K562 (cell line): ENCODE results near the gene C9orf50. TPM values are rescaled to one million over a fixed set of nuclear protein-coding genes. Genes with fewer than 3 reads are reported as not detected.
A peak's percentile ranks its signal among the peaks of the same experiment; 100 is the strongest.

Experiments used
- ARID2 ChIP-seq: fragments of 450-650 bp; IDR thresholded peaks from 2 replicates; pipeline ENCODE4 v1.6.1; 2017; ENCODE audit warnings: antibody characterized with exemption, mild to moderate bottlenecking
- ARNT ChIP-seq, 2 experiments: fragments of 450-650 bp; IDR thresholded peaks; 2 replicates each; pipeline ENCODE4 v1.6.1; 2016; ENCODE audit warnings: mild to moderate bottlenecking in 1 of 2
- C11orf30 ChIP-seq: fragments of 450-650 bp; IDR thresholded peaks from 2 replicates; pipeline ENCODE4 v1.6.1; 2016; ENCODE audit warnings: low read depth, mild to moderate bottlenecking
- CBFB ChIP-seq: sonication (generic); formaldehyde crosslinking; IDR thresholded peaks from 2 replicates; pipeline ENCODE4 v1.4.0; 2020; ENCODE audit warnings: mild to moderate bottlenecking, missing genetic modification reagents
- CHD4 ChIP-seq: fragments of 200-600 bp; sonication (generic); IDR thresholded peaks from 3 replicates; pipeline ENCODE4 v1.6.1; 2012; ENCODE audit warnings: low read depth, mild to moderate bottlenecking, mixed read lengths, low read length, inconsistent platforms; ENCODE audit not compliant: insufficient read depth, insufficient replicate concordance, poor library complexity, severe bottlenecking
- ERF ChIP-seq: fragments of 450-650 bp; formaldehyde crosslinking; IDR thresholded peaks from 2 replicates; pipeline ENCODE4 v1.4.0; 2020; ENCODE audit warnings: mild to moderate bottlenecking, mixed read lengths
- HDAC6 ChIP-seq: IDR thresholded peaks from 2 replicates; pipeline ENCODE4 v1.6.1; 2012; ENCODE audit warnings: low read depth, mild to moderate bottlenecking, control low read depth, inconsistent platforms, low read length, moderate library complexity
- KLF16 ChIP-seq: IDR thresholded peaks from 2 replicates; pipeline ENCODE4 v1.6.1; 2016; ENCODE audit warnings: antibody characterized with exemption
- MTF1 ChIP-seq: fragments of 250-450 bp; sonication (Bioruptor Pico); IDR thresholded peaks from 2 replicates; pipeline ENCODE4 v1.9.0; 2021; ENCODE audit warnings: moderate library complexity, mild to moderate bottlenecking, inconsistent platforms, borderline replicate concordance
- NCOR1 ChIP-seq: fragments of 450-650 bp; IDR thresholded peaks from 2 replicates; pipeline ENCODE4 v1.6.1; 2016; ENCODE audit warnings: mild to moderate bottlenecking, moderate library complexity
- NONO ChIP-seq, 2 experiments: fragments of 200-400 bp in 1 of 2; fragments of 450-650 bp in 1 of 2; formaldehyde crosslinking in 1 of 2; IDR thresholded peaks; 2 replicates each; pipeline ENCODE4 v1.6.1; 2017; ENCODE audit warnings: low read depth in 2 of 2, mild to moderate bottlenecking in 2 of 2, moderate library complexity in 2 of 2, low read length in 1 of 2
- NR2C2 ChIP-seq, 2 experiments: fragments of 200-800 bp in 1 of 2; sonication (Bioruptor generic) in 1 of 2; sonication (generic) in 1 of 2; formaldehyde crosslinking in 1 of 2; IDR thresholded peaks; 2 replicates each; pipeline versions ENCODE4 v1.6.1 to v1.8.0; 2016 to 2022; ENCODE audit warnings: mild to moderate bottlenecking in 1 of 2, missing compliant biosample characterization in 1 of 2, missing genetic modification characterization in 1 of 2, missing genetic modification reagents in 1 of 2
- PCBP2 ChIP-seq: fragments of 200-400 bp; formaldehyde crosslinking; IDR thresholded peaks from 2 replicates; pipeline ENCODE4 v1.6.1; 2018; ENCODE audit warnings: low read length, low read depth, mild to moderate bottlenecking, moderate library complexity; ENCODE audit not compliant: poor library complexity, severe bottlenecking
- POLR2AphosphoS2 ChIP-seq: IDR thresholded peaks from 2 replicates; pipeline ENCODE4 v1.6.1; 2012; ENCODE audit warnings: low read length, improper control_type of control experiment
- RBM15 ChIP-seq: fragments of 200-400 bp; formaldehyde crosslinking; IDR thresholded peaks from 2 replicates; pipeline ENCODE4 v1.6.1; 2018; ENCODE audit warnings: mild to moderate bottlenecking, low read length, moderate library complexity; ENCODE audit not compliant: insufficient read depth
- SAP30 ChIP-seq: fragments of 200-600 bp; sonication (generic); IDR thresholded peaks from 2 replicates; pipeline ENCODE4 v1.6.1; 2012; ENCODE audit warnings: borderline replicate concordance, low read depth, mild to moderate bottlenecking, moderate library complexity, low read length, control low read depth, inconsistent platforms; ENCODE audit not compliant: insufficient read depth, poor library complexity, severe bottlenecking
- SMARCA4 ChIP-seq: fragments of 450-650 bp; IDR thresholded peaks from 2 replicates; pipeline ENCODE4 v1.6.1; 2016
- SMARCA5 ChIP-seq: fragments of 450-650 bp; IDR thresholded peaks from 2 replicates; pipeline ENCODE4 v1.6.1; 2016
- XRCC5 ChIP-seq: fragments of 200-400 bp; formaldehyde crosslinking; IDR thresholded peaks from 2 replicates; pipeline ENCODE4 v1.6.1; 2017; ENCODE audit warnings: low read depth, mild to moderate bottlenecking, low read length
- ZBTB8A ChIP-seq: fragments of 450-650 bp; IDR thresholded peaks from 2 replicates; pipeline ENCODE4 v1.6.1; 2018; ENCODE audit warnings: mild to moderate bottlenecking, moderate library complexity; ENCODE audit not compliant: partially characterized antibody
- ZFP36 ChIP-seq: fragments of 150-350 bp; IDR thresholded peaks from 2 replicates; pipeline ENCODE4 v1.6.1; 2018; ENCODE audit warnings: low read length, low read depth; ENCODE audit not compliant: partially characterized antibody
- ZNF408 ChIP-seq: fragments of 250-450 bp; sonication (Bioruptor Pico); IDR thresholded peaks from 2 replicates; pipeline ENCODE4 v1.4.0; 2020; ENCODE audit warnings: low read depth, mild to moderate bottlenecking, moderate library complexity
- polyA plus RNA-seq, 8 experiments: library from polyadenylated mRNA; depleted of rRNA in 4 of 8; stranded (reverse) in 5 of 8; unstranded in 3 of 8; fragments of >200 nt; fragmentation: Nextera tagmentation in 2 of 8; fragmentation: Illumina TruSeq in 1 of 8; extraction: Ambion mirVana in 2 of 8; extraction: Trizol in 1 of 8; gene quantifications; 2 replicates each; pipeline versions ENCODE4 v1.2.1 to v1.2.3, GENCODE V29; 2011 to 2014; ENCODE audit warnings: inconsistent platforms in 1 of 8, missing spikeins in 1 of 8
- total RNA-seq, 7 experiments: library from RNA; depleted of rRNA in 6 of 7; stranded (reverse); fragments of >200 nt in 6 of 7; fragmentation: Illumina TruSeq in 2 of 7; extraction: Trizol in 2 of 7; gene quantifications; 2 replicates each; pipeline versions ENCODE4 v1.2.1 to v1.2.3, GENCODE V29; 2011 to 2021; ENCODE audit warnings: low replicate concordance in 1 of 7
- TF ChIP-seq, protein P1 (sequence below): sonication (generic); IDR thresholded peaks from 2 replicates; pipeline ENCODE4 v1.6.1; 2016
- TF ChIP-seq, protein P2 (sequence below): fragments of 200-800 bp; sonication (Bioruptor generic); IDR thresholded peaks from 2 replicates; pipeline ENCODE4 v1.6.1; 2017; ENCODE audit warnings: missing genetic modification characterization, missing compliant biosample characterization
- TF ChIP-seq, protein P3 (sequence below): fragments of 450-650 bp; IDR thresholded peaks from 2 replicates; pipeline ENCODE4 v1.6.1; 2016; ENCODE audit warnings: missing biosample characterization, missing genetic modification characterization

C9orf50 gene
- total and polyA plus RNA-seq, 9 of the 15 experiments (the other 6 are each of a cell fraction or from before 2014, with no cell fraction given), result not detected

DNA sequence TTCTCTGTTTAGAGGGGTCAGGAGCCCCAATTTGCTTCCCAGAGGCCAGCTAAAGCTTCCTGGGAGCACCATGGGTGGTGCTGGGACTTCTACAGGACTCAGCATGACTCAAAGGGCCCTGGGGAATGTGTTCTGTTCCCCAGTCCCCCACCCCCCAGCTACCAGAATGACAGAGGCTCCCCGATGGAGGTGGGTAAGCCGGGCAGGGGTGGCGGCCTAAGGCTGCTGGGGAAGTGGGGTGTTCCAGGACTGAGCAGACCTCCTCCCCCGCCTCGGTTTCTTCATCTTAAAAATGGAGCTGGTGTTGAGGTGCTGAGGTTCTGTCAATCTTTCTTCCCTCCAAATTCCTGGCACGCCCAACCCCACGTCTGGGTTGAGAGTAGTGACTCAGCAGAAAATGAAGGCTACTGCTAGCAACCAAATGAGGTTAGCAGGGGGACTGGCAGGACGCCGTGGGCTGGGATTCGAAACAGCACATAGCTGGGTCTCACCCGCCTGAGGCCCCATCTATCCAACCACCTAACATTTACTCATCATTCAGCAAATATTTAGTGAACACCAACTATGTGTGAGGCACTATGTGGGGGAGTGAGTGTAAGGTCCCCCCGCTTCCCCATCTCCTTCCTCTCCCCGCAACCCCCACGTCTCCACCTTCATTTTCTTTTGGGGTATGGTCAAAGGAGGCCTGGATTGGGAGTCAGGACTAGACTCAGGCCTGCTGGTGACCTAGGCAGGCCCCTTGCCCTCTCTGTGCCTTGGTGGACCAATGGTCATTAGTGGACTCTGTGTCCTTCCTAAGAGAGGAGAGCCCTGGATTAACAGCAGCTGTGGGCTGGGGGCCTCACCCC is 50.2 kb downstream of the C9orf50 start (continued):
- TF ChIP-seq SAP30 (no peak), KLF16 (no peak), ARID2 (no peak), RBM15 (no peak), NONO (IDR thresholded peaks at IDR 0.05; ENCODE audit: low read depth in 2 of 2, low read length in 1 of 2) (0 out of 4 replicates have a peak, but pooled peaks of 1 of the 2 experiments have one; percentile 5), NR2C2 (CRISPR knock-in tag; IDR thresholded peaks at IDR 0.05) (no peak), NR2C2 (tag; IDR thresholded peaks at IDR 0.05) (peak; percentile 42), ARNT (IDR thresholded peaks at IDR 0.05) (no peak), ZFP36 (peak; percentile 52), ZNF408 (CRISPR knock-in tag) (no peak), NCOR1 (peak; percentile 26; the same call in 1 of the 2 replicates), PCBP2 (no peak), XRCC5 (no peak), CBFB (CRISPR knock-in tag) (no peak), C11orf30 (peak; percentile 98), POLR2AphosphoS2 (no peak), MTF1 (CRISPR knock-in tag) (no peak), HDAC6 (no peak), ZBTB8A (no peak), CHD4 (no peak), ERF (CRISPR knock-in tag) (peak; percentile 21; the same call in 1 of the 2 replicates), SMARCA5 (no peak), SMARCA4 (peak; percentile 82)
- TF ChIP-seq, protein P1, sequence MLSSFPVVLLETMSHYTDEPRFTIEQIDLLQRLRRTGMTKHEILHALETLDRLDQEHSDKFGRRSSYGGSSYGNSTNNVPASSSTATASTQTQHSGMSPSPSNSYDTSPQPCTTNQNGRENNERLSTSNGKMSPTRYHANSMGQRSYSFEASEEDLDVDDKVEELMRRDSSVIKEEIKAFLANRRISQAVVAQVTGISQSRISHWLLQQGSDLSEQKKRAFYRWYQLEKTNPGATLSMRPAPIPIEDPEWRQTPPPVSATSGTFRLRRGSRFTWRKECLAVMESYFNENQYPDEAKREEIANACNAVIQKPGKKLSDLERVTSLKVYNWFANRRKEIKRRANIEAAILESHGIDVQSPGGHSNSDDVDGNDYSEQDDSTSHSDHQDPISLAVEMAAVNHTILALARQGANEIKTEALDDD, result peak; percentile 57; the same call in 1 of the 2 replicates
- TF ChIP-seq, protein P2, sequence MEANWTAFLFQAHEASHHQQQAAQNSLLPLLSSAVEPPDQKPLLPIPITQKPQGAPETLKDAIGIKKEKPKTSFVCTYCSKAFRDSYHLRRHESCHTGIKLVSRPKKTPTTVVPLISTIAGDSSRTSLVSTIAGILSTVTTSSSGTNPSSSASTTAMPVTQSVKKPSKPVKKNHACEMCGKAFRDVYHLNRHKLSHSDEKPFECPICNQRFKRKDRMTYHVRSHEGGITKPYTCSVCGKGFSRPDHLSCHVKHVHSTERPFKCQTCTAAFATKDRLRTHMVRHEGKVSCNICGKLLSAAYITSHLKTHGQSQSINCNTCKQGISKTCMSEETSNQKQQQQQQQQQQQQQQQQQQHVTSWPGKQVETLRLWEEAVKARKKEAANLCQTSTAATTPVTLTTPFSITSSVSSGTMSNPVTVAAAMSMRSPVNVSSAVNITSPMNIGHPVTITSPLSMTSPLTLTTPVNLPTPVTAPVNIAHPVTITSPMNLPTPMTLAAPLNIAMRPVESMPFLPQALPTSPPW (CRISPR knock-in tag), result peak; percentile 51
- TF ChIP-seq, protein P3, sequence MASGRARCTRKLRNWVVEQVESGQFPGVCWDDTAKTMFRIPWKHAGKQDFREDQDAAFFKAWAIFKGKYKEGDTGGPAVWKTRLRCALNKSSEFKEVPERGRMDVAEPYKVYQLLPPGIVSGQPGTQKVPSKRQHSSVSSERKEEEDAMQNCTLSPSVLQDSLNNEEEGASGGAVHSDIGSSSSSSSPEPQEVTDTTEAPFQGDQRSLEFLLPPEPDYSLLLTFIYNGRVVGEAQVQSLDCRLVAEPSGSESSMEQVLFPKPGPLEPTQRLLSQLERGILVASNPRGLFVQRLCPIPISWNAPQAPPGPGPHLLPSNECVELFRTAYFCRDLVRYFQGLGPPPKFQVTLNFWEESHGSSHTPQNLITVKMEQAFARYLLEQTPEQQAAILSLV (tag), result no peak
